PC-3 (cell line): ENCODE measurements around the gene CCDC187.

Source experiments
- CTCF ChIP-seq: fragments of 300-600 bp; sonication (generic); conservative IDR thresholded peaks from 2 replicates; pipeline ENCODE4 v1.5.1; 2017; ENCODE audit warnings: antibody characterized with exemption, low read depth, mild to moderate bottlenecking, low read length
- EZH2 ChIP-seq: fragments of 300-600 bp; sonication (generic); IDR thresholded peaks from one replicate; pipeline ENCODE4 v1.6.1; 2017; ENCODE audit warnings: antibody characterized with exemption, mild to moderate bottlenecking, low read length; ENCODE audit not compliant: unreplicated experiment

GRCh38 chr9:136222166-136222905 is 81.6 kb downstream of the CCDC187 start:
- no peak for TF ChIP-seq CTCF
- no peak for TF ChIP-seq EZH2
